H1 (cell line): ENCODE measurements around the gene ST6GALNAC2. TPM values are rescaled to one million over a fixed set of nuclear protein-coding genes. Genes with fewer than 3 reads are reported as not detected.

ENCODE experiments used
- CTCF ChIA-PET: fragments of 300-600 bp; sonication (Branson Sonifier 250); formaldehyde crosslinking; loops from one replicate; lab custom pipeline; 2021; ENCODE audit not compliant: partially characterized antibody; lab: Charles Lee
- POLR2A ChIA-PET: fragments of 300-600 bp; sonication (Branson Sonifier 250); formaldehyde crosslinking; loops from one replicate; lab custom pipeline; 2021; ENCODE audit warnings: inconsistent platforms; ENCODE audit not compliant: partially characterized antibody; lab: Charles Lee
- DNase-seq, 2 experiments: peaks; one replicate each; pipeline versions ENCODE4 v3.0.0 to v3.0.0-alpha.2; 2010 to 2022; ENCODE audit warnings: low spot score in 2 of 2, low read depth in 1 of 2, mixed read lengths in 1 of 2
- FAIRE-seq: peaks from 2 replicates; lab custom pipeline; 2011; peaks lifted over from hg19 to GRCh38; lab: Jason Lieb, UNC
- H2AFZ ChIP-seq: 2 replicates; pipeline ENCODE4 v1.8.1; 2012; ENCODE audit warnings: low read length, inconsistent platforms
- H2AK5ac ChIP-seq: 2 replicates; pipeline ENCODE4 v1.6.1; 2013; ENCODE audit warnings: low read depth, low read length
- H2BK120ac ChIP-seq: replicated peaks from 2 replicates; pipeline ENCODE3; 2013; ENCODE audit warnings: low read depth, low read length, inconsistent platforms
- H2BK12ac ChIP-seq: 2 replicates; pipeline ENCODE4 v1.6.1; 2013; ENCODE audit warnings: low read depth, low read length
- H2BK15ac ChIP-seq: 2 replicates; pipeline ENCODE4 v1.6.1; 2013; ENCODE audit warnings: low read length
- H2BK20ac ChIP-seq: 2 replicates; pipeline ENCODE4 v1.6.1; 2013; ENCODE audit warnings: low read length
- H2BK5ac ChIP-seq: 2 replicates; pipeline ENCODE4 v1.6.1; 2013; ENCODE audit warnings: low read depth, low read length
- H3K14ac ChIP-seq: 2 replicates; pipeline ENCODE4 v1.6.1; 2013; ENCODE audit warnings: inconsistent platforms; ENCODE audit not compliant: insufficient read length
- H3K18ac ChIP-seq: 2 replicates; pipeline ENCODE4 v1.6.1; 2013; ENCODE audit warnings: low read length; ENCODE audit errors: extremely low read depth
- H3K23ac ChIP-seq: 2 replicates; pipeline ENCODE4 v1.6.1; 2013; ENCODE audit warnings: inconsistent platforms; ENCODE audit not compliant: insufficient read length
- H3K23me2 ChIP-seq: 2 replicates; pipeline ENCODE4 v1.6.1; 2013; ENCODE audit warnings: low read depth, low read length
- H3K27ac ChIP-seq: 2 replicates; pipeline ENCODE4 v1.6.1; 2011; ENCODE audit warnings: low read depth, low read length, inconsistent platforms
- H3K27me3 ChIP-seq, 4 experiments: replicated peaks in 1 of 4; 1 replicate in 1 of 4; 2 replicates in 3 of 4; pipeline versions ENCODE4 v1.6.1 to v1.8.1; 2011 to 2013; ENCODE audit warnings: low read length in 3 of 4, mild to moderate bottlenecking in 3 of 4, inconsistent platforms in 2 of 4, mixed read lengths in 2 of 4, moderate library complexity in 1 of 4; ENCODE audit not compliant: control insufficient read depth in 3 of 4, insufficient read depth in 3 of 4; ENCODE audit errors: extremely low read depth in 1 of 4
- H3K36me3 ChIP-seq, 4 experiments: 2 replicates each; pipeline versions ENCODE4 v1.6.1 to v1.8.1; 2011 to 2013; ENCODE audit warnings: mild to moderate bottlenecking in 4 of 4, low read length in 3 of 4, moderate library complexity in 2 of 4, control low read depth in 1 of 4, inconsistent platforms in 1 of 4; ENCODE audit not compliant: insufficient read depth in 4 of 4, control insufficient read depth in 2 of 4
- H3K4ac ChIP-seq: replicated peaks from 2 replicates; pipeline ENCODE3; 2013; ENCODE audit warnings: low read length, low read depth, mixed read lengths, inconsistent platforms; ENCODE audit not compliant: insufficient read length
- H3K4me1 ChIP-seq, 4 experiments: replicated peaks in 1 of 4; 1 replicate in 1 of 4; 2 replicates in 3 of 4; pipeline versions ENCODE4 v1.6.1 to v1.8.1; 2011 to 2013; ENCODE audit warnings: low read length in 3 of 4, inconsistent platforms in 2 of 4, mixed read lengths in 1 of 4; ENCODE audit not compliant: insufficient read depth in 4 of 4, control insufficient read depth in 3 of 4
- H3K4me2 ChIP-seq, 2 experiments: 2 replicates each; pipeline versions ENCODE4 v1.6.1 to v1.8.1; 2011 to 2013; ENCODE audit warnings: low read depth in 2 of 2, low read length in 2 of 2, control low read depth in 1 of 2, inconsistent platforms in 1 of 2, mild to moderate bottlenecking in 1 of 2; ENCODE audit not compliant: insufficient read depth in 1 of 2
- H3K4me3 ChIP-seq, 4 experiments: fragments of 200-600, 300-600 bp in 1 of 4; sonication (generic), shearing (Covaris generic), sonication (Bioruptor Twin) in 1 of 4; 2 replicates each; pipeline versions ENCODE4 v1.5.1 to v1.8.1; 2011 to 2016; ENCODE audit warnings: low read length in 4 of 4, low read depth in 3 of 4, control low read depth in 2 of 4, inconsistent platforms in 2 of 4, mild to moderate bottlenecking in 2 of 4, mixed read lengths in 1 of 4, moderate library complexity in 1 of 4; ENCODE audit not compliant: insufficient read depth in 2 of 4; ENCODE audit errors: extremely low read depth in 1 of 4
- H3K56ac ChIP-seq: replicated peaks from 2 replicates; pipeline ENCODE3; 2013; ENCODE audit warnings: low read depth, mild to moderate bottlenecking, mixed read lengths, low read length, inconsistent platforms; ENCODE audit not compliant: insufficient read length
- H3K79me1 ChIP-seq: 2 replicates; pipeline ENCODE4 v1.6.1; 2013; ENCODE audit warnings: low read depth, low read length, control low read depth
- H3K79me2 ChIP-seq, 2 experiments: 2 replicates each; pipeline versions ENCODE4 v1.6.1 to v1.8.1; 2012 to 2013; ENCODE audit warnings: low read length in 2 of 2, mild to moderate bottlenecking in 2 of 2, inconsistent platforms in 1 of 2; ENCODE audit not compliant: insufficient read depth in 2 of 2, control insufficient read depth in 1 of 2
- H3K9ac ChIP-seq, 4 experiments: replicated peaks in 1 of 4; 1 replicate in 1 of 4; 2 replicates in 3 of 4; pipeline versions ENCODE4 v1.6.1 to v1.8.1; 2011 to 2013; ENCODE audit warnings: low read depth in 3 of 4, low read length in 3 of 4, control low read depth in 2 of 4, mild to moderate bottlenecking in 2 of 4, moderate library complexity in 2 of 4, inconsistent platforms in 1 of 4; ENCODE audit errors: extremely low read depth in 1 of 4
- H3K9me3 ChIP-seq, 2 experiments: 2 replicates each; pipeline versions ENCODE4 v1.6.1 to v1.8.1; 2012 to 2013; ENCODE audit warnings: mild to moderate bottlenecking in 2 of 2, moderate library complexity in 2 of 2, control low read depth in 1 of 2, inconsistent platforms in 1 of 2, low read depth in 1 of 2, low read length in 1 of 2, mixed read lengths in 1 of 2; ENCODE audit not compliant: insufficient read depth in 2 of 2
- H4K20me1 ChIP-seq, 2 experiments: replicated peaks in 1 of 2; 2 replicates each; pipeline versions ENCODE3 to v1.8.1; 2011 to 2013; ENCODE audit warnings: inconsistent platforms in 2 of 2, low read length in 2 of 2, mild to moderate bottlenecking in 1 of 2; ENCODE audit not compliant: insufficient read depth in 2 of 2, control insufficient read depth in 1 of 2
- H4K5ac ChIP-seq: 2 replicates; pipeline ENCODE4 v1.6.1; 2013; ENCODE audit warnings: low read length, low read depth, mixed read lengths, inconsistent platforms; ENCODE audit not compliant: insufficient read length
- H4K8ac ChIP-seq: 2 replicates; pipeline ENCODE4 v1.8.0; 2013; ENCODE audit warnings: mild to moderate bottlenecking, moderate library complexity, low read length, inconsistent platforms; ENCODE audit not compliant: insufficient read depth; ENCODE audit errors: extremely low read depth
- H4K91ac ChIP-seq: replicated peaks from 2 replicates; pipeline ENCODE3; 2013; ENCODE audit warnings: low read length, mixed read lengths, inconsistent platforms; ENCODE audit not compliant: insufficient read length
- GABPA ChIP-seq: IDR thresholded peaks from 2 replicates; pipeline ENCODE4 v1.6.1; 2011; ENCODE audit warnings: mild to moderate bottlenecking, low read length, moderate library complexity, borderline replicate concordance; ENCODE audit not compliant: insufficient read depth
- KDM1A ChIP-seq: fragments of 200-600, 300-600 bp; sonication (generic); IDR thresholded peaks from 2 replicates; pipeline ENCODE4 v1.7.1; 2016; ENCODE audit warnings: mild to moderate bottlenecking, low read length, borderline replicate concordance
- YY1 ChIP-seq: IDR thresholded peaks from 2 replicates; pipeline ENCODE4 v1.6.1; 2011; ENCODE audit warnings: low read depth, mild to moderate bottlenecking, low read length
- WGBS, 2 experiments: shearing (Covaris generic) in 1 of 2; methylation state at CpG; one replicate each; pipeline versions ENCODE4 v1.1.6 to v1.1.7; 2013 to 2015; ENCODE audit warnings: low lambda C conversion rate in 2 of 2, mixed read lengths in 2 of 2, inconsistent platforms in 1 of 2, low coverage in 1 of 2, missing lambda C conversion rate in 1 of 2; ENCODE audit not compliant: insufficient replicate concordance in 2 of 2, insufficient coverage in 1 of 2, insufficient read length in 1 of 2; ENCODE audit errors: extremely low coverage in 1 of 2, missing lambda C conversion rate in 1 of 2; 5-methylcytosine and 5-hydroxymethylcytosine counted together
- polyA plus RNA-seq, 7 experiments: library from polyadenylated mRNA; depleted of rRNA in 3 of 7; stranded (reverse) in 5 of 7; unstranded in 2 of 7; fragments of >200 nt in 5 of 7; fragments of 200-250 nt in 2 of 7; gene quantifications; 1 replicate in 5 of 7; 2 replicates in 1 of 7; 4 replicates in 1 of 7; pipeline versions ENCODE4 v1.2.1 to v1.2.3, GENCODE V29; 2011 to 2013; ENCODE audit warnings: missing spikeins in 2 of 7, mixed read lengths in 2 of 7
- total RNA-seq: library from RNA; stranded (reverse); fragmentation: NEBNext Ultra II Directional; extraction: Animal tissue kit (Norgen Biotek cat#: 25700); gene quantifications from 2 replicates; pipeline ENCODE4 v1.2.1, GENCODE V29; 2021

The ST6GALNAC2 gene
- total and polyA plus RNA-seq, 2 of the 8 experiments (the other 6 are each of a cell fraction or from before 2014, with no cell fraction given): 0.09 TPM; not detected in 1

GRCh38 chr17:76635039-76635438 lies 49.4 kb upstream of the ST6GALNAC2 start:
- H3K14ac ChIP-seq: no peak overlapping the region
- no peak overlapping the region for H2AFZ ChIP-seq
- CTCF ChIA-PET: interaction anchor here (2.0 to 5.3 kb wide), 2 partner anchors 11 to 47 kb away, joined by 8 to 30 read pairs; no protein-coding TSS in a partner anchor
- DNase-seq: no peak
- no peak for FAIRE-seq
- no peak overlapping the region for H3K4me2 ChIP-seq
- H3K18ac ChIP-seq: no peak overlapping the region
- H2AK5ac ChIP-seq: no peak overlapping the region
- H4K91ac ChIP-seq: no peak overlapping the region
- no peaks in the 10 kb centered on the region for H3K79me2 ChIP-seq
- 94% methylated on average over 5 of the region's 5 CpGs; no CpG with 5 or more reads in 1 of the 2 experiments for WGBS, 2 experiments
- H3K36me3 ChIP-seq: no peaks in the 10 kb centered on the region
- no peaks in the 10 kb centered on the region; the same call in 1 of the 2 replicates for H3K23me2 ChIP-seq
- no peaks in the 10 kb centered on the region for H4K20me1 ChIP-seq
- H3K27ac ChIP-seq: no peak overlapping the region
- H3K23ac ChIP-seq: no peak overlapping the region
- no peaks in the 10 kb centered on the region for H3K9me3 ChIP-seq
- H4K5ac ChIP-seq: no peak overlapping the region
- H2BK12ac ChIP-seq: no peak overlapping the region
- no peak overlapping the region for H2BK120ac ChIP-seq
- H3K4me3 ChIP-seq: no peak overlapping the region
- no peaks in the 10 kb centered on the region for H3K79me1 ChIP-seq
- peaks cover 0 to 8% (median 2%) of the 10 kb centered on the region in 4 experiments; a peak in 4 of 7 replicates for H3K4me1 ChIP-seq
- H3K27me3 ChIP-seq: no peaks in the 10 kb centered on the region
- no peak overlapping the region for H3K9ac ChIP-seq
- H2BK15ac ChIP-seq: no peak overlapping the region
- TF ChIP-seq YY1: no peak
- no peak for TF ChIP-seq GABPA
- TF ChIP-seq KDM1A: no peak
- H2BK20ac ChIP-seq: no peak overlapping the region
- H2BK5ac ChIP-seq: no peak overlapping the region
- H4K8ac ChIP-seq: no peak overlapping the region
- H3K4ac ChIP-seq: no peak overlapping the region
- H3K56ac ChIP-seq: no peak overlapping the region
- POLR2A ChIA-PET: interaction anchor here (0.7 kb wide), 1 partner anchor 11 kb away, joined by 3 read pairs; no protein-coding TSS in a partner anchor
